ENCODE results near the gene ABCA5.
"Not testable (repeated sequence)": the region's sequence is repeated elsewhere in the genome, so short reads cannot be mapped to it uniquely, and the experiment has no call there.

The ABCA5 gene

GRCh38 chr17:69326377-69327059, 415 bp downstream of the ABCA5 start:
- DNase-seq = no peak

GRCh38 chr17:69325518-69326376, 1.2 kb downstream of the ABCA5 start:
- DNase-seq = no peak

GRCh38 chr17:69323806-69324205, 3.1 kb downstream of the ABCA5 start:
- no peak for DNase-seq

- DNase-seq = no peak
Measured at GRCh38 chr17:69320908-69321238, 6.1 kb downstream of the ABCA5 start.

GRCh38 chr17:69320210-69320907, 6.6 kb downstream of the ABCA5 start:
- no peak for DNase-seq

GRCh38 chr17:69317625-69318024, 9.3 kb downstream of the ABCA5 start:
- DNase-seq = no peak

GRCh38 chr17:69314246-69315065, 12.5 kb downstream of the ABCA5 start:
- DNase-seq = no peak

GRCh38 chr17:69305177-69305576, 21.8 kb downstream of the ABCA5 start:
- no peak for DNase-seq

- no peak for DNase-seq
Measured at GRCh38 chr17:69302682-69303081, 24.3 kb downstream of the ABCA5 start.

- no peak for DNase-seq
Measured at GRCh38 chr17:69300222-69300621, 26.7 kb downstream of the ABCA5 start.

- not testable (repeated sequence) for DNase-seq
Measured at GRCh38 chr17:69298120-69298722, 28.7 kb downstream of the ABCA5 start.

GRCh38 chr17:69287168-69287567, 39.8 kb downstream of the ABCA5 start:
- no peak for DNase-seq

GRCh38 chr17:69286257-69286656, 40.7 kb downstream of the ABCA5 start:
- no peak for DNase-seq

GRCh38 chr17:69284646-69285045, 42.3 kb downstream of the ABCA5 start:
- no peak for DNase-seq

- no peak for DNase-seq
Measured at GRCh38 chr17:69282002-69282401, 44.9 kb downstream of the ABCA5 start.

GRCh38 chr17:69276279-69276678, 50.7 kb downstream of the ABCA5 start:
- DNase-seq = not testable (repeated sequence)

- no peak for DNase-seq
Measured at GRCh38 chr17:69275751-69276150, 51.2 kb downstream of the ABCA5 start.

GRCh38 chr17:69271023-69271422, 55.9 kb downstream of the ABCA5 start:
- DNase-seq = no peak

- DNase-seq = no peak
Measured at GRCh38 chr17:69269131-69269998, 57.6 kb downstream of the ABCA5 start.

- no peak for DNase-seq
Measured at GRCh38 chr17:69268543-69269014, 58.4 kb downstream of the ABCA5 start.

GRCh38 chr17:69267219-69267618, 59.7 kb downstream of the ABCA5 start:
- no peak for DNase-seq
